ENCODE measurements around the gene TCF7L1.

The TCF7L1 gene

GRCh38 chr2:85237849-85238565 is 104.8 kb downstream of the TCF7L1 start:
- Histone ChIP-seq H3K27ac (ENCODE audit: low read depth, low read length) (no peak overlapping the region), H4K20me1 (ENCODE audit: control insufficient read depth, insufficient read depth, low read depth, low read length) (no peaks in the 10 kb centered on the region), H3K9me3 (ENCODE audit: control insufficient read depth, insufficient read depth, low read length) (no peaks in the 10 kb centered on the region), H3K4me1 (ENCODE audit: control insufficient read depth, low read length) (no peaks in the 10 kb centered on the region), H3K27me3 (ENCODE audit: control insufficient read depth, low read length) (no peaks in the 10 kb centered on the region; the same call in 1 of the 2 replicates), H3K4me3 (ENCODE audit: low read length) (no peak overlapping the region), H3K4me2 (ENCODE audit: low read length) (no peak overlapping the region), H3K36me3 (ENCODE audit: control insufficient read depth, low read length) (no peaks in the 10 kb centered on the region), H3K79me2 (ENCODE audit: control insufficient read depth, low read length) (no peaks in the 10 kb centered on the region), H3F3A (ENCODE audit: control insufficient read depth, insufficient read depth) (no peaks in the 10 kb centered on the region), H3K9me2 (replicated peaks; ENCODE audit: control insufficient read depth, low read length) (no peaks in the 10 kb centered on the region)
- TF ChIP-seq EZH2phosphoT487 (IDR thresholded peaks at IDR 0.05; ENCODE audit: borderline replicate concordance, low read length) (no peak), CTCF (IDR thresholded peaks at IDR 0.05; ENCODE audit: low read depth, low read length, poor library complexity, severe bottlenecking) (no peak)

GRCh38 chr2:85238607-85239006 is 105.4 kb downstream of the TCF7L1 start:
- no peak overlapping the region for H3K27ac ChIP-seq (ENCODE audit: low read depth, low read length)
- H3K36me3 ChIP-seq (ENCODE audit: control insufficient read depth, low read length), result no peaks in the 10 kb centered on the region
- no peaks in the 10 kb centered on the region for H3K9me2 ChIP-seq (replicated peaks; ENCODE audit: control insufficient read depth, low read length)
- H3K4me3 ChIP-seq (ENCODE audit: low read length), result no peak overlapping the region
- no peak overlapping the region for H3K4me2 ChIP-seq (ENCODE audit: low read length)
- no peaks in the 10 kb centered on the region for H3F3A ChIP-seq (ENCODE audit: control insufficient read depth, insufficient read depth)
- H3K4me1 ChIP-seq (ENCODE audit: control insufficient read depth, low read length), result no peaks in the 10 kb centered on the region
- H3K9me3 ChIP-seq (ENCODE audit: control insufficient read depth, insufficient read depth, low read length), result no peaks in the 10 kb centered on the region
- no peak for TF ChIP-seq EZH2phosphoT487 (IDR thresholded peaks at IDR 0.05; ENCODE audit: borderline replicate concordance, low read length)
- no peak for TF ChIP-seq CTCF (IDR thresholded peaks at IDR 0.05; ENCODE audit: low read depth, low read length, poor library complexity, severe bottlenecking)
- no peaks in the 10 kb centered on the region for H3K79me2 ChIP-seq (ENCODE audit: control insufficient read depth, low read length)
- no peaks in the 10 kb centered on the region; the same call in 1 of the 2 replicates for H3K27me3 ChIP-seq (ENCODE audit: control insufficient read depth, low read length)
- no peaks in the 10 kb centered on the region for H4K20me1 ChIP-seq (ENCODE audit: control insufficient read depth, insufficient read depth, low read depth, low read length)

- Histone ChIP-seq H4K20me1 (ENCODE audit: control insufficient read depth, insufficient read depth, low read depth, low read length) (no peaks in the 10 kb centered on the region), H3K9me3 (ENCODE audit: control insufficient read depth, insufficient read depth, low read length) (no peaks in the 10 kb centered on the region), H3K9me2 (replicated peaks; ENCODE audit: control insufficient read depth, low read length) (no peaks in the 10 kb centered on the region), H3K36me3 (ENCODE audit: control insufficient read depth, low read length) (no peaks in the 10 kb centered on the region), H3F3A (ENCODE audit: control insufficient read depth, insufficient read depth) (no peaks in the 10 kb centered on the region), H3K27me3 (ENCODE audit: control insufficient read depth, low read length) (peaks cover 2% of the 10 kb centered on the region; the same call in 1 of the 2 replicates), H3K27ac (ENCODE audit: low read depth, low read length) (no peak overlapping the region), H3K79me2 (ENCODE audit: control insufficient read depth, low read length) (no peaks in the 10 kb centered on the region), H3K4me3 (ENCODE audit: low read length) (no peak overlapping the region), H3K4me1 (ENCODE audit: control insufficient read depth, low read length) (no peaks in the 10 kb centered on the region), H3K4me2 (ENCODE audit: low read length) (no peak overlapping the region)
- TF ChIP-seq CTCF (IDR thresholded peaks at IDR 0.05; ENCODE audit: low read depth, low read length, poor library complexity, severe bottlenecking) (no peak), EZH2phosphoT487 (IDR thresholded peaks at IDR 0.05; ENCODE audit: borderline replicate concordance, low read length) (no peak)
Observed at GRCh38 chr2:85239102-85239501, 105.9 kb downstream of the TCF7L1 start.
